ENCODE measurements around the gene ESRRB. TPM values are rescaled to one million over a fixed set of nuclear protein-coding genes. Genes with fewer than 3 reads are reported as not detected.

Gene ESRRB
- total RNA-seq, 2 donors from 2014 or later: 1.1 to 1.2 TPM

GRCh38 chr14:76407449-76408150 is 31.7 kb downstream of the ESRRB start:
- 87% methylated on average over 7 to 9 of the region's 9 CpGs for WGBS, 2 experiments (ENCODE audit: insufficient coverage in 1 of 2, insufficient read length in 1 of 2)
- Mint-ChIP-seq H3K4me3 (no peak overlapping the region), H3K27ac (no peak overlapping the region), H3K9me3 (no peaks in the 10 kb centered on the region), H3K36me3 (ENCODE audit: low read depth) (no peaks in the 10 kb centered on the region), H3K27me3 (ENCODE audit: insufficient read depth) (peaks cover 13% of the 10 kb centered on the region), H3K4me1 (peaks cover 50% of the 10 kb centered on the region)
- no peak for DNase-seq
- peaks cover 4% of the 10 kb centered on the region for H3K4me1 ChIP-seq (ENCODE audit: control insufficient read depth, insufficient read depth, low read length)
- H3K4me3 ChIP-seq (ENCODE audit: low read length): no peak overlapping the region
- H3K9ac ChIP-seq (ENCODE audit: extremely low read depth, low read length, poor library complexity, severe bottlenecking): no peak overlapping the region
- TF ChIP-seq CTCF (conservative IDR thresholded peaks at IDR 0.05): no peak
- H3K9me3 ChIP-seq (ENCODE audit: control insufficient read depth, low read length): no peaks in the 10 kb centered on the region
- no peaks in the 10 kb centered on the region for H3K36me3 ChIP-seq (ENCODE audit: control insufficient read depth, insufficient read depth, low read length)
- peaks cover 8% of the 10 kb centered on the region for H3K27me3 ChIP-seq (ENCODE audit: control insufficient read depth, insufficient read depth, low read length, poor library complexity, severe bottlenecking)
- no peak overlapping the region for H3K27ac ChIP-seq (ENCODE audit: low read depth, low read length)

- no peak overlapping the region for H3K4me3 ChIP-seq (ENCODE audit: low read length)
Measured at GRCh38 chr14:76408877-76409276, 32.9 kb downstream of the ESRRB start.

GRCh38 chr14:76412501-76412900 is 36.6 kb downstream of the ESRRB start:
- WGBS, 2 experiments (ENCODE audit: insufficient coverage in 1 of 2, insufficient read length in 1 of 2): 43 to 57% methylated on average over 3 to 5 of the region's 5 CpGs
- Mint-ChIP-seq H3K4me1 (peaks cover 27% of the 10 kb centered on the region), H3K27ac (no peak overlapping the region), H3K36me3 (ENCODE audit: low read depth) (no peaks in the 10 kb centered on the region), H3K4me3 (no peak overlapping the region), H3K27me3 (ENCODE audit: insufficient read depth) (peaks cover 35% of the 10 kb centered on the region), H3K9me3 (no peaks in the 10 kb centered on the region)
- no peak overlapping the region for H3K4me3 ChIP-seq (ENCODE audit: low read length)
- no peak for TF ChIP-seq CTCF (conservative IDR thresholded peaks at IDR 0.05)
- no peaks in the 10 kb centered on the region for H3K4me1 ChIP-seq (ENCODE audit: control insufficient read depth, insufficient read depth, low read length)
- no peak overlapping the region for H3K27ac ChIP-seq (ENCODE audit: low read depth, low read length)
- H3K27me3 ChIP-seq (ENCODE audit: control insufficient read depth, insufficient read depth, low read length, poor library complexity, severe bottlenecking): peaks cover 10% of the 10 kb centered on the region
- H3K36me3 ChIP-seq (ENCODE audit: control insufficient read depth, insufficient read depth, low read length): no peaks in the 10 kb centered on the region
- H3K9me3 ChIP-seq (ENCODE audit: control insufficient read depth, low read length): no peaks in the 10 kb centered on the region
- DNase-seq: no peak
- H3K9ac ChIP-seq (ENCODE audit: extremely low read depth, low read length, poor library complexity, severe bottlenecking): no peak overlapping the region

More at GRCh38 chr14:76408877-76409276, 32.9 kb downstream of the ESRRB start:
- H3K4me3 Mint-ChIP-seq: no peak overlapping the region
- Histone ChIP-seq H3K9ac (ENCODE audit: extremely low read depth, low read length, poor library complexity, severe bottlenecking) (no peak overlapping the region), H3K4me1 (ENCODE audit: control insufficient read depth, insufficient read depth, low read length) (peaks cover 4% of the 10 kb centered on the region), H3K27me3 (ENCODE audit: control insufficient read depth, insufficient read depth, low read length, poor library complexity, severe bottlenecking) (peaks cover 10% of the 10 kb centered on the region), H3K9me3 (ENCODE audit: control insufficient read depth, low read length) (no peaks in the 10 kb centered on the region), H3K27ac (ENCODE audit: low read depth, low read length) (no peak overlapping the region), H3K36me3 (ENCODE audit: control insufficient read depth, insufficient read depth, low read length) (no peaks in the 10 kb centered on the region)
- H3K27ac Mint-ChIP-seq: no peak overlapping the region
- no peaks in the 10 kb centered on the region for H3K9me3 Mint-ChIP-seq
- no peak for TF ChIP-seq CTCF (conservative IDR thresholded peaks at IDR 0.05)
- peaks cover 55% of the 10 kb centered on the region for H3K4me1 Mint-ChIP-seq
- WGBS, 2 experiments (ENCODE audit: insufficient coverage in 1 of 2, insufficient read length in 1 of 2): 86 to 92% methylated on average over 1 of the region's 1 CpG
- peaks cover 20% of the 10 kb centered on the region for H3K27me3 Mint-ChIP-seq (ENCODE audit: insufficient read depth)
- no peaks in the 10 kb centered on the region for H3K36me3 Mint-ChIP-seq (ENCODE audit: low read depth)
- DNase-seq: no peak
